NCI-H524 (cell line): ENCODE results near the gene LRP5.
A peak's percentile ranks its signal among the peaks of the same experiment; 100 is the strongest.
"Not testable (repeated sequence)": the region's sequence is repeated elsewhere in the genome, so short reads cannot be mapped to it uniquely, and the experiment has no call there.

Source experiments
- DNase-seq, 2 experiments: peaks; one replicate each; lab custom pipeline; 2025; lab: John Stamatoyannopoulos, UW

LRP5 gene

GRCh38 chr11:68442433-68442832 lies 130.0 kb downstream of the LRP5 start:
- DNase-seq: peak in 1 of 2 experiments; percentile 4

- no peak for DNase-seq
Observed at GRCh38 chr11:68444566-68444965, 132.2 kb downstream of the LRP5 start.

GRCh38 chr11:68445531-68446035 lies 133.2 kb downstream of the LRP5 start:
- DNase-seq: no peak

GRCh38 chr11:68446046-68446725 lies 133.8 kb downstream of the LRP5 start:
- no peak for DNase-seq

- peak in 1 of 2 experiments; percentile 48 for DNase-seq
Observed at GRCh38 chr11:68447015-68447801, 134.8 kb downstream of the LRP5 start.

- not testable (repeated sequence) for DNase-seq
Observed at GRCh38 chr11:68447914-68448313, 135.5 kb downstream of the LRP5 start.

GRCh38 chr11:68448604-68449011 lies 136.2 kb downstream of the LRP5 start:
- DNase-seq: no peak

- DNase-seq: no peak
Observed at GRCh38 chr11:68449951-68450350, 137.6 kb downstream of the LRP5 start.

GRCh38 chr11:68450711-68451110 lies 138.3 kb downstream of the LRP5 start:
- no peak for DNase-seq

- peak; percentile 90 to 91 for DNase-seq
Observed at GRCh38 chr11:68454767-68455166, 142.4 kb downstream of the LRP5 start.

GRCh38 chr11:68455485-68455884 lies 143.1 kb downstream of the LRP5 start:
- no peak for DNase-seq

GRCh38 chr11:68457216-68457897 lies 145.0 kb downstream of the LRP5 start:
- no peak for DNase-seq

- DNase-seq: no peak
Observed at GRCh38 chr11:68457898-68458249, 145.5 kb downstream of the LRP5 start.

GRCh38 chr11:68458340-68458739 lies 145.9 kb downstream of the LRP5 start:
- not testable (repeated sequence) for DNase-seq

GRCh38 chr11:68459886-68460740 lies 147.7 kb downstream of the LRP5 start:
- peak; percentile 98 to 99 for DNase-seq

- peak in 1 of 2 experiments; percentile 14 for DNase-seq
Observed at GRCh38 chr11:68460741-68461574, 148.6 kb downstream of the LRP5 start, which contains the start of gene PPP6R3. PPP6R3 (plus strand) TSS chr11:68460752; CDS start chr11:68537665, 76,913 bp downstream.

- DNase-seq: no peak
Observed at GRCh38 chr11:68461575-68461917, 149.2 kb downstream of the LRP5 start.

- no peak for DNase-seq
Observed at GRCh38 chr11:68463714-68464113, 151.3 kb downstream of the LRP5 start.

- DNase-seq: no peak
Observed at GRCh38 chr11:68467201-68467834, 154.9 kb downstream of the LRP5 start.

- no peak for DNase-seq
Observed at GRCh38 chr11:68468217-68468828, 155.9 kb downstream of the LRP5 start.
